GM21526 (cell line): ENCODE results near the gene LPIN2.

ENCODE experiments used
- ATAC-seq: cut with Tn5 transposase; IDR thresholded peaks from one replicate; pipeline ENCODE4 v1.9.1; 2021; ENCODE audit warnings: moderate library complexity; ENCODE audit not compliant: unreplicated experiment, low FRiP score

Gene LPIN2

GRCh38 chr18:2984703-2985261, 28.2 kb downstream of the LPIN2 start:
- ATAC-seq, result no peak

DNA sequence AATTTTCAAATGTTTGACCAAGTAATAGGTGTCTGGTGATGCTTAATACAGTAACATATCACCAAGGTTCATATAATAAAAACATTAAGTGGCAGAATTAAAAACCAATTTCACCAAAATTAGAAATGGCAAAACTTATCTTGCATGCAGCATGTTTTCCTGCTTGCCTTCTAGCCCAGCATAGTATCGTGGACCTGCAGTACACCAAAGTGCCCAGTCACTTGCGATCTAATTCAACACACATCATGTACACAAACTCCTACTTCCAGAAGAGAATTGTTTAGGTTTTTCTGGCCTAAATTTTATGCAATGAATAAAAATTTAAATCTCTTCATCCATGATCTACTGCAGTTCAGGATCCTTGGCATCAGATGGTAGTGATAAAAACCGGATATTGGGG, 28.9 kb downstream of the LPIN2 start:
- no peak for ATAC-seq

GRCh38 chr18:2983296-2983695, 29.6 kb downstream of the LPIN2 start:
- no peak for ATAC-seq

DNA sequence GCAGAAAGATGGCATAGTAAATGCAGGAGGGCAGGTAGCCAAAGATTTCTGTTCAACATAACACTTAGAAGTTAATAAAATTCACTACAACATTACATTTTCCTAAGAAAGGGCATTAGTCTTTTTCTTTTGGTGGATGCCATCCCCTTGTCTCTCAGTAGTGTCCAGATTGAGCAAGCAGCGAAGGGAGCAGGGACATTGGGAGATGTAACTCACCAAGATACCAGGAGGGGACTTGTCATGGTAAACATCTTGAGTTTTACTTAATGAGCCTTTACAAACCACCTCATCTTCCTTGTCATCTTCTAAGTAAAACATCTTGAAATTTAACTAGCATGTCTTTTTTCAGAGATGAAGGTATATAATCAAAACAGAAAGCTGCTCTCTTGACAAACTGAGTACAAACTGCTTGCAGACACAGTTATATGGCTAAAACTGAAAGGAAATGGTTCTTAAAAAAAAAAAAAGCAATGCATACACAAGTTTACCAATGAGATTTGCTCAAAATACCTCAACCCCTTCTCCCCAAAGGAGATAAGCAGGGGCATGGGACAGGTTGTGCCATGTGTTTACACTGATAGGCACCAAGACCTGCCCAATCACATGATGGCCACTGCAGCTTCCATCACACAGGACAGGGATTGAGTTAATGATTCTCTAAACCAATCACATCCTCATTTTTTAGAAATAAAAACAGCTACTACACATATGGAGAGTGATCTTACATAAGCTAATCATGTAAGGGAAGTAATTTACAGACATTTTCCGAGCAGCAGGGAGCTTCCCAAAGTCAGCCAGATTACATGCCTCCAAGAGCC, 30.3 kb downstream of the LPIN2 start:
- ATAC-seq, result no peak

DNA sequence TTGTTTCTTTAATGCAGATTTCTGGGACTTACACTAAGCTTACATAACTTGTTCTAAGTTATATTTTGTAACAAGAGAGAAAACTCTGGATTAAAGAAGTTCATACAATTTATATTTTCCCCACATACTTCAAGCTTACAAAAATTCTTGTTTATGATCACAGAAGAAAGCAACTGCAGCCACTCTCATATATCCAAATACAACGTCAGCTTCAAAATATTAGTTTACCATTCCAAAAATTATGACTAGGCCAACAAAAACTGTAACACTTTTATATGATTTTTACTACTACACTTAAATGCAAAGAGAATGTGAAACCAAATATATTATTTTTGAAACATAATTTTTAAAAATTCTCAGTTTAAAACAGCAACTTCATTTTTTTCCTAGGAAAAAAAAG, 30.9 kb downstream of the LPIN2 start:
- no peak for ATAC-seq

- ATAC-seq, result no peak
These were observed 31.7 kb downstream of the LPIN2 start for GRCh38 chr18:2981212-2981728.

GRCh38 chr18:2979871-2980790, 32.8 kb downstream of the LPIN2 start:
- no peak for ATAC-seq

GRCh38 chr18:2979129-2979528, 33.8 kb downstream of the LPIN2 start:
- ATAC-seq, result no peak

DNA sequence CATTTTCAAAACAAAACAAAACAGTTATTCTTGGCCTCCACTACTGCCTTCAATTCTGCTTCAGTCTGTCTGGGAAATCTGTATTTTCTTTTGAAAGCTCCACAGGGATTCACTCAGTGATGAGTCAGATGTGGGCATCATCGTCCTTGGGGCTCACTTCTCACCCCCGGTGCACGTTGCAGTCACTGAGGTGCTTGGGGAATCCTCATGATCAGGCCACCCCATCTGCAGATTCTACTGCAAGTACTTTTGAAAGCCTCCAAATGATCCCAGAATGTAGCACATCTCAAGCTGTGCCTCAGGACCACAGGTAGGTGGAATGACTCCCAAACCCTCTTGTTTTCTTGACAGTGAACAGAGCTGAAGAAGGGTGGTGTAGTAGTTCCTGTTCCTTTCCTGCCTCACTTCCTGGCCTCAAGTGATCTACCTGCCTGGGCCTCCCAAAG, 34.3 kb downstream of the LPIN2 start:
- no peak for ATAC-seq

- ATAC-seq, result no peak
These were observed 34.7 kb downstream of the LPIN2 start for GRCh38 chr18:2978208-2978607.

DNA sequence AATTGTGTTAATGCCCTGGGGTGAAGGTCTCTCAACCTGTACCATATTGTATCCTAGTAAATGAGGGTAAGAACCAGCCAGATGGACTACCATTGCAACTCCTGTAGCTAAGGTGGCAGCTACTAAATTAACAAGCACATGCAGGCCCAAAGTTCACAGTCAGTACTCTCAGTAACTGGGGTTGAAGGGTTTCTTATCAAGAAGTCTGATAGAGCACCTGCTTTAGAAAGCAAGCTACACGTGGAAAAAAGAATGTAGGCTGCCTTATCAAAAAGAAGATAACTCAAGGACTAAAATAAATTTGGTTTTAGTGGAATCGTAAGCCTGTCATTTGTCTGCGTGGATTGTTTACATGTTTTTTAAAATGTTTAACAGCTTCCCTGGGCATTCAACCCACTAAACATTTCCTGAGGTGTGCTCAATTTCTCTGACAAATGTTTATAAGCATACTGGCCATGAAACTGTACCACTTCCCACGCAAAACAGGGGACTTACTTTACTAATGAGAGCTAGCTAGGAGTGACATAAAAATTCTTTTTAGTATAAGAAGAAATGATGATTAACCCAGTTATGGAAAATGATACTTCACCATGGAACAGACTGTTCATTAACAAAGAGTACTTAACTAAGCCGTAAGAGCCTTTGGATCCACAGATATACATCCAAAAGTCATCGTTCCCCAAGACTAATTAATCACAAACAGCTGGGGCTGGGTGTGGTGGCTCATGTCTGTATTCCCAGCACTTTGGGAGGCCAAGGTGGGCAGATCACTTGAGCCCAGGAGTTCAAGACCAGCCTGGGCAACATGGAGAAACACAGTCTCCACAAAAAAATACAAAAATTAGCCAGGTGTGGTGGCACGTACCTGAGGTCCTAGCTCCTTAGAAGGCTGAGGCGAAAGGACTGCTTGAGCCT, 36.5 kb downstream of the LPIN2 start:
- no peak for ATAC-seq

DNA sequence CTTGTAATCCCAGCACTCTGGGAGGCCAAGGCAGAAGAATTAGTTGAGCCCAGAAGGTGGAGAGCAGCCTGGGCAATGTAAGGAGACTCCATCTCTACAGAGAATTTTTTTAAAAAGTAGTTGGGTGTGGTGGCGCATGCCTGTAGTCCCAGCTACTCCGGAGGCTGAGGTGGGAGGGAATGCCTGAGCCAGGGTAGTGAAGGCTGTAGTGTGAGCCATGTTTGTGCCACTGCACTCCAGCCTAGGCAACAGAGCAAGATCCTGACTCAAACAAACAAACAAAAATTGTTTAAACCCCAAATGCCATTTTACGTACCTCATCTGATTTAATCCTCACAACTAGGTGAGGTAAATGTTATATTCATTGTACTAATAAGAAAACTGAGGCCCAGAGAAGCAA, 38.2 kb downstream of the LPIN2 start:
- no peak for ATAC-seq

DNA sequence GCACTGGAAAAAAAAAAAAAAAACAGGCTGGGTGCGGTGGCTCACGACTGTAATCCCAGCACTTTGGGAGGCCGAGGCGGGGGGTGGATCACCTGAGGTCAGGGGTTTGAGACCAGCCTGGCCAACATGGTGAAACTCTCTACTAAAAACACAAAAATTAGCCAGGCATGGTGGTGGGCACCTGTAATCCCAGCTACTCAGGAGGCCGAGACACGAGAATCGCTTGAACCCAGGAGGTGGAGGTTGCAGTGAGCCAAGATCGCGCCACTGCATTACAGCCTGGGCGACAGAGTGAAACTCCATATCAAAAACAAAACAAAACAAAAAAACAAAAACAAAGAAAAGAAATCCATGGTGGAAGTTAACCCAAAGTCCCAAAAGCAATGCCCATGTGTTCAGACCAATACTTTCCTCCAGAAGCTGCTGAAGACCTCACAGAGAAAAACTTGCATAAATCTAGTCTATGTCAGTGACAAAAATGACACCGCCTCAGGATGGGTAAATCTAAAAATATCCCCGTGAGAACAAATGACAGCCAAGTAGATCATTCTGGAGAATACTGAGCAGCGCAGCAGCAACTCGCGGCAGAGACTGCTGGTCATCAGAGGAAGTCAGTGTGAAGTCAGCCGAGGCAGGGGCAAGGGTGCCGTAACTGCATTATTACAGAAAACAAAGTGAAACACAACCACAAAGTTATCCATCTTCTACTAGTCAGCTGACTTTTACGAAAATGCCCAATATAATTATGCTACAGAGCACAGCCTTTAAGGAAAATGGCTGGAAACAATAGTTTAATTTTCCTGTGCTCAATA, 41.0 kb downstream of the LPIN2 start:
- peak; percentile 77 for ATAC-seq

DNA sequence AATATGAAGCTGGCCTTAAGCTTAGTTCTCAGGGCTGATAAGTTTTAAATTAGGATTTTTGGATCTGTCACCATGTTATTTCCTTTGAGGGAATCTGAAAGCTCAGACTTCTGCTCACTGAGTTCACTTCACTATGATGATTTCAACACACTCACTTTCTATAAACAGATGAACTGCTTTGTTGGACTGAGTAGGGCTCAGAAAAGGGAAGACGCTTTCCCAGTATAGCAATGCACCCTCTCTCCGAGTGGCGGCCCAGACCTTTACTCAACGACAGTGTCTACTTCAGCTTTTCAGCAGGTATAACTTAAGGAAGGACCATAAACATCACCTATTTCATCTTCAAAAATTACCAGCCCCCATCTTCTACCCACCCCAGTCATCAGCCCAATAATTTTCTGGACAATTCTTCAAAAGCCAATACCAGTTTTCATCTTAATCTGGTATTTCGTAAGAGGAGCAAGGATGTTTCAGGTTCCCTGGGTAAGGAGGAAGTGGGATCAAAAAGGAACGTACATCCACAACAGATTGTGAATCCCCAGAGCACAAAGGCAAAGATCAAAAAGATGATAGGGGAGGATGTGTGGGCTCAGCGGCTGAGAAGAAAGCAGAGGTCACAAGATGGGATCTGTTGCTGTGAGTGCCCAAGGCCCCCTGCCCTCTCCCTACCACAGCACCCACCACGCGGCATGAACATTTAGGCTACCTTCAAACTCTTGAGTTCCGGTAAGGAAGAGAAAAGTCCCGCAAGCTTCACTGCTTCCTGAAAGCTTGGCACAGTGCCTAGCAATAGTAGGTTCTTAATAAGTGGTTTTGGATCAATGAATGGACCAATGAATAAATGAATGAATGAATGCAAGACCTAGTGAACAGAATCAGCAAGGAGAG, 41.9 kb downstream of the LPIN2 start:
- peak; percentile 39 for ATAC-seq

DNA sequence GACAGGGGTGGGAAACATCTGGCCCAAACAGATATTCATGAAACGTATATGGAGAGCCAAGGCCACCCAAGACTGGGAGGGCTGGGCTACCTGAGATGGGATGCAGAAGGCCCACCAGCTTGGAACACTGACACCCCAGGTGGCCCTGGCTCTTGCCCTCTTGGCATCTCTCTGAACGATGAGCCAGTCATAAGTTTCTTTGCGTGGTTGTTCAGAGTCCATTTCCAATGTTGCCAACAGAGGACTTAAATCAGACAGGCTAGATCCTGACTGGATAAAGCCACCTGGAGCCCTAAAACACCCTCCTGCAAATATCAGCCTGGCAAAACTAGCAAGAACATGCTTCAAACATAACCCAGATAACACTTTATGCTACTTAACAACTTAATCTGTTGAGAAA, 42.6 kb downstream of the LPIN2 start:
- no peak for ATAC-seq

- no peak for ATAC-seq
These were observed 43.2 kb downstream of the LPIN2 start for GRCh38 chr18:2969695-2970094.

GRCh38 chr18:2968606-2969005, 44.3 kb downstream of the LPIN2 start:
- no peak for ATAC-seq

GRCh38 chr18:2967820-2968219, 45.1 kb downstream of the LPIN2 start:
- no peak for ATAC-seq
